Rectal smooth muscle tissue (tissue), 1 donor: Measurements from ENCODE around the gene RSAD2.
"Not testable (repeated sequence)": the region's sequence is repeated elsewhere in the genome, so short reads cannot be mapped to it uniquely, and the experiment has no call there.

Experiments
- H3K27ac ChIP-seq: one replicate; pipeline ENCODE4 v1.7.0; 2013; ENCODE audit warnings: low read depth, low read length, inconsistent platforms
- H3K27me3 ChIP-seq: one replicate; pipeline ENCODE4 v1.7.0; 2013; ENCODE audit warnings: low read length; ENCODE audit not compliant: control insufficient read depth, insufficient read depth
- H3K36me3 ChIP-seq: one replicate; pipeline ENCODE4 v1.7.0; 2013; ENCODE audit warnings: low read length; ENCODE audit not compliant: control insufficient read depth, insufficient read depth
- H3K4me1 ChIP-seq: one replicate; pipeline ENCODE4 v1.7.0; 2013; ENCODE audit warnings: low read length; ENCODE audit not compliant: control insufficient read depth, insufficient read depth
- H3K4me3 ChIP-seq: one replicate; pipeline ENCODE4 v1.7.0; 2013; ENCODE audit warnings: low read length
- H3K9ac ChIP-seq: one replicate; pipeline ENCODE4 v1.7.0; 2013; ENCODE audit warnings: low read length

RSAD2 gene

GRCh38 chr2:6888724-6889123 lies 11.1 kb downstream of the RSAD2 start:
- Histone ChIP-seq H3K4me1 (no peaks in the 10 kb centered on the region), H3K4me3 (no peak overlapping the region), H3K27ac (no peak overlapping the region), H3K9ac (no peak overlapping the region), H3K36me3 (no peaks in the 10 kb centered on the region), H3K27me3 (no peaks in the 10 kb centered on the region)

DNA sequence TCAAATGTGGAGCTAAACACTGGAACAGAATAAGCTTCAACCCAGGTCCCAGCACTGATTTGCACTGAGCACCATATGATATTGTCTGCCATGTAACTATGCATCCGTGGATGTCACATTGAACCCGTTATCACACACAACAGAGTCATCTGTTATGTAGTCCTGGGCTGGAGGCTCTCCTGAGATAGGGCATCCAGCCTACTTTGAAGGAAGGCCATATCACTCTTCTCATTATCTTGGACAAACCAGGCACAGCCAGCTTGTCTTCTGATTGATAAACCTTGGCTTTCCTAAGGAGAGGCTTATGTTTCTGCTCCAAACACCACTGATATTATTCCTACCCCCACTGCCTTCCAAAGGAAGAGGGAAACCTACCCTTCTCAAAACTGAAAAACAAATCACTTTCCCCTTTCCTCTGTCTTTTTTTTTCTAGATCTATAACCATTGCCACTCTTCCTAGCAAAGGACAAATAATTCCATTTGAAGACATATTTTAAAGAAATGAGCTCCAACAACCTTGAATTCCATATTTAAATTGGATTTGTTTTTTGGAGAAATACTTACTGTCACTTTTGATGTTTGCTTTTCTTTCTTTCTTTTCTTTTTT lies 16.4 kb downstream of the RSAD2 start:
- no peaks in the 10 kb centered on the region for H3K27me3 ChIP-seq
- H3K9ac ChIP-seq: no peak overlapping the region
- H3K4me1 ChIP-seq: no peaks in the 10 kb centered on the region

GRCh38 chr2:6896930-6897759 lies 19.6 kb downstream of the RSAD2 start:
- no peak overlapping the region for H3K9ac ChIP-seq
- H3K27ac ChIP-seq: no peak overlapping the region
- H3K27me3 ChIP-seq: no peaks in the 10 kb centered on the region
- no peaks in the 10 kb centered on the region for H3K4me1 ChIP-seq
- no peaks in the 10 kb centered on the region for H3K36me3 ChIP-seq
- no peak overlapping the region for H3K4me3 ChIP-seq

More for the DNA sequence above, 16.4 kb downstream of the RSAD2 start:
- Histone ChIP-seq H3K36me3 (no peaks in the 10 kb centered on the region), H3K4me3 (no peak overlapping the region), H3K27ac (no peak overlapping the region)

GRCh38 chr2:6902581-6902980 lies 25.0 kb downstream of the RSAD2 start:
- H3K4me1 ChIP-seq, H3K27ac ChIP-seq, H3K4me3 ChIP-seq, H3K9ac ChIP-seq, H3K36me3 ChIP-seq, H3K27me3 ChIP-seq: not testable (repeated sequence)

DNA sequence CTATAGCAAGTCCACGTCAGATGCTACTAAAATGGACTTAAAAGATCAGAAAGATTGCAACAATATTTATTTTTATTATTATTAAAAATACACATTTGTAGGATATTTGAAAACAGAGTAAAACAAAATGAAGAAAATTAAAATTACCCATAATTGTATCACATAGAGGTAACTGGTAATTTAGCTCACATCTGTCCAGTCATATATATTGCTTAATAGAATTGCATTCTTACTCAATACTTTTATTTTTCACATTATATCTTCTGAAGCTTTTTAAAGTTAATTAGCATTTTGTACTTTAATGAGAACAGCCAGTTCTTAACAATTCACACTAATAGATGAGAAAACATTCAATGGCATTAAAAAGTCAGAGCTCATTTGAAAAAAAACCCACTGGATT lies 28.1 kb downstream of the RSAD2 start:
- Histone ChIP-seq H3K27me3 (no peaks in the 10 kb centered on the region), H3K36me3 (no peaks in the 10 kb centered on the region), H3K4me1 (no peaks in the 10 kb centered on the region), H3K9ac (no peak overlapping the region), H3K4me3 (no peak overlapping the region), H3K27ac (no peak overlapping the region)

DNA sequence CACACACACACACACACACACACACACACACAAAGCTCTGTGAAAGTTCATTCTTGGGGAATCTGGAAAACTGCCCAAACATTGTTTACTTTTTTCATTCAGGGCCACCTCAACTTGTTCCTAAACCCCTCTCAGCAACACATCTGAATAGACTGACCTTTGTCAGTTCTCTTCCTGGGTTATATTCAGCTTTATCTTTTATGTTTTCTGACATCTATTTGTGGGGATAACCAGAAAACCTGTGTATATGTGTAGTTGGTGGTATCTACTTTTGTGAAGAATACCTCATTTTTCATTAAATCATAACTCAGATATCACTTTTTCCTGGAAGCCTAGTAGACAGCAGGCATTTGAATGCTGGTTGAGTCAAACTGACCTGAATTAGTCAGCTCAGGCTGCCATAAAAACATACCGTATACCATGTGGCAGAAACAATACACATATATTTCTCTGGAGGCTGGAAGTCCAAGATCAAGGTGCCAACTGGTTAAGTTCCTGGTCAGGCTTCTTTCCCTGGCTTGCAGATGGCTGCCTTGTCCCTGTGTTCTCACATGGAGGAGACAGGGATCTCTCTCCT lies 28.7 kb downstream of the RSAD2 start:
- Histone ChIP-seq H3K27ac (no peak overlapping the region), H3K27me3 (no peaks in the 10 kb centered on the region), H3K4me3 (no peak overlapping the region), H3K4me1 (no peaks in the 10 kb centered on the region), H3K36me3 (no peaks in the 10 kb centered on the region), H3K9ac (no peak overlapping the region)

GRCh38 chr2:6908291-6908690 lies 30.7 kb downstream of the RSAD2 start:
- no peaks in the 10 kb centered on the region for H3K36me3 ChIP-seq
- H3K4me3 ChIP-seq: no peak overlapping the region
- H3K27me3 ChIP-seq: peaks cover 3% of the 10 kb centered on the region
- no peak overlapping the region for H3K27ac ChIP-seq
- no peak overlapping the region for H3K9ac ChIP-seq
- H3K4me1 ChIP-seq: no peaks in the 10 kb centered on the region

- H3K9ac ChIP-seq: no peak overlapping the region
- peaks cover 3% of the 10 kb centered on the region for H3K27me3 ChIP-seq
- no peaks in the 10 kb centered on the region for H3K36me3 ChIP-seq
- no peak overlapping the region for H3K27ac ChIP-seq
- H3K4me3 ChIP-seq: no peak overlapping the region
- H3K4me1 ChIP-seq: no peaks in the 10 kb centered on the region
Measured at GRCh38 chr2:6909431-6910385, 32.1 kb downstream of the RSAD2 start.

- H3K4me3 ChIP-seq: no peak overlapping the region
- no peaks in the 10 kb centered on the region for H3K36me3 ChIP-seq
- H3K27ac ChIP-seq: no peak overlapping the region
- peaks cover 3% of the 10 kb centered on the region for H3K27me3 ChIP-seq
- H3K4me1 ChIP-seq: no peaks in the 10 kb centered on the region
- H3K9ac ChIP-seq: no peak overlapping the region
Measured at GRCh38 chr2:6911721-6912120, 34.1 kb downstream of the RSAD2 start.

DNA sequence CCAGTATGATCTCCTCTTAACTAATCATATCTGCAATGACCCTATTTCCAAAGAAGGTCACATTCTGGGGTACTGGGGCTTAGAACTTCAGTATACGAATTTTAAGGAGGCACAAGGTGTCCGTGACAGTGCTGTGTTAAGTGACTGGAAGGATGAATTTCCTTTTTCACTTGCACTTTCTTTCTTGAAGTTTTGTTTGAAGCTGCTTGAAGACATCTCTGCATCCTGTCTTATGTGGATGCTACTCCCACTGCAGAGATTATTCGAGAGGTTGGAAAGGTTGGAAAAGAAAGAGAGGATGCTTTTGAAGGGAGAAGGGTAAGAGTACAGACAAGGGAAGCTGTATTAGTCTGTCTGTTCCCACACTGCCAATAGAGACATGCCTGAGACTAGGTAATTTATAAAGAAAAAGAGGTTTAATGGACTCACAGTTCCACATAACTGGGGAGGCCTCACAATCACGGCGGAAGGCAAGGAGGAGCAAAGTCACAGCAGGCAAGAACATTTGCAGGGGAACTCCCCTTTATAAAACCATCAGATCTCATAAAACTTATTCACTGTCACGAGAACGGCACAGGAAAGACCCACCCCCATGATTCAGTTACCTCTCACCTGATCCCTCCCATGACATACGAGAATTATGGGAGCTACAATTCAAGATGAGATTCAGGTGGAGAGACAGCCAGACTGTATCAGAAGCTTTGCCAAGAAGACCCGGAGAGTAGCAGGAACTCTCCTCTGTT lies 36.0 kb downstream of the RSAD2 start:
- no peaks in the 10 kb centered on the region for H3K36me3 ChIP-seq
- H3K27me3 ChIP-seq: peaks cover 3% of the 10 kb centered on the region
- H3K9ac ChIP-seq: no peak overlapping the region
- H3K4me3 ChIP-seq: no peak overlapping the region
- no peaks in the 10 kb centered on the region for H3K4me1 ChIP-seq
- H3K27ac ChIP-seq: no peak overlapping the region

DNA sequence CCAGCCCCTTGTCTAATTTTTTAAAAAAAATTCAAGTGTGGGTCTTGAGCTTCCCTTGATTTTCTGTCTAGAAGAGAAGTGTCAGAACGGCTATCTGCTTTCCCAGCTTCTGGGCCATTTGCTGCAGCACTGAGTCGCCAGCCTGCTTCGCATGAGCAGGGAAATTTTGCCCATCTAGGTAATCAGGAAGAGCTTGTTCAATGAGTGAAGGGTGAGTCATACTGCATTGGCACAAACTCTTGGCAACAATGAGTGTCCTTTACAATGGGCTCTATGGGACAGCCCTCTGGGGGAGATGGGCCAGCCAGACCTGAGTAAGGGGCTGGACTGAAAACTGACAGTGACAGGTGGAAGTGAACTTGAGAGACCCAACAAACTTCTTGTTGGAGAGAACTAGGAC lies 37.3 kb downstream of the RSAD2 start:
- H3K36me3 ChIP-seq: no peaks in the 10 kb centered on the region
- no peak overlapping the region for H3K9ac ChIP-seq
- H3K27me3 ChIP-seq: peaks cover 3% of the 10 kb centered on the region
- no peak overlapping the region for H3K27ac ChIP-seq
- H3K4me1 ChIP-seq: no peaks in the 10 kb centered on the region
- H3K4me3 ChIP-seq: no peak overlapping the region
